RWPE1 (cell line): ENCODE results near the gene TSPAN11.
A peak's percentile ranks its signal among the peaks of the same experiment; 100 is the strongest.

Experiments used
- CTCF ChIA-PET: fragments of 350-600 bp; sonication (Branson Sonifier 250); formaldehyde crosslinking; extraction: SDS; loops from one replicate; lab custom pipeline; 2021; lab: Yijun Ruan, JAX
- POLR2A ChIA-PET: fragments of 400-600 bp; formaldehyde crosslinking; extraction: SDS; loops from one replicate; lab custom pipeline; 2020; ENCODE audit warnings: antibody characterized with exemption; ENCODE audit not compliant: low non-redundant PET; lab: Yijun Ruan, JAX
- DNase-seq: peaks from one replicate; pipeline ENCODE4 v3.0.0; 2012; ENCODE audit warnings: low spot score
- H3K27ac ChIP-seq: fragments of 450-650 bp; 2 replicates; pipeline ENCODE4 v1.5.1; 2017
- CTCF ChIP-seq: fragments of 450-650 bp; conservative IDR thresholded peaks from 2 replicates; pipeline ENCODE4 v1.5.1; 2017; ENCODE audit warnings: low read depth, mild to moderate bottlenecking

The TSPAN11 gene, protein sequence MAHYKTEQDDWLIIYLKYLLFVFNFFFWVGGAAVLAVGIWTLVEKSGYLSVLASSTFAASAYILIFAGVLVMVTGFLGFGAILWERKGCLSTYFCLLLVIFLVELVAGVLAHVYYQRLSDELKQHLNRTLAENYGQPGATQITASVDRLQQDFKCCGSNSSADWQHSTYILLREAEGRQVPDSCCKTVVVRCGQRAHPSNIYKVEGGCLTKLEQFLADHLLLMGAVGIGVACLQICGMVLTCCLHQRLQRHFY

DNA sequence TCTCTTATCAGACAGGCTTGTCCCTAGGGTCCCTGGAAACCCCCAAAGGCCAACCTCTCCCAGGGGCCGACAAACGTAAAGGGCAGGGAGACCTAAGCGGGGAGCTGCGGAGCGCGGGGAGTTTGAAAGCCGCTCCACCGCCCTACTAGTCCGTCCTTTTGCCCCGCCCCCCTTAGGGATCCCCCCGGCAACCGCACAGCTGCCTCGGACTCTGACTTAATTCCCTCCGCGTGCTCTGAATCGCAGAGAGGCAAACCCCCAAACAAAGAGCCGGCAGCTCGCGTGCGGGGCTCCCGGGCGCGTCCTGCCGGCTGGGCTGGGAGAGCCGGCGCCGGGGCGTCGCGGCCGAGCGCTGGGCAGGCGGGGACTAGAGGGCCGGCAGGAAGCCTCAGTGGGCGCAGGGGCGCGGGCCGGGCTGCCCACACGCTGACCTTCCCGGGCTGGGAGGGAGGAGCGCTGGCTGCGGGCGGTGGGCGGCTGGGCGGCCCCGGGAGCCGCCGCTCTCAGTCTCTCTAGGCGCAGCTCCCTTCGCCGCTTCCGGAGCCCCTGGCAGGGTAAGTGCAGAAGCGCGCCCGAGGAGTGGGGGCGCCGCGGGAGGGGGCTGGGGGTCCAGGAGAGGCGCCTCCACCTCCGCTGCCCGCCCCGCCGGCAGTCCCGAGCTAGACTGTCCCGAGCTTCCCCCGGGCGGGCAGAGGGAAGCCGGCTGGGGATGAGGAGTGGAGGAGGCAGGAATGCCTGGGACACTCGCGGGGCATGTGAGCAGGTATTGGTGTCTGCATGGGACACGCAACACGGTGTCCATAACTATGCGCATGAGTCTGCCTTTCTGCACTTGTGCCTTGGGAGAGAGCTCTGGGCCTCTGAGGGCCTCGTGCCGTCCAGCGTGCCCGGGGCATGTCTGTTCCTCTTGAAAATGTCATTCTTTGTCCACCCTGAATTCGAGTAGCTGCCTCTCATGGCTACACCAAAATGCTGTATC lies at the start of gene TSPAN11:
TSS of gene TSPAN11 (plus strand) at position 506 of the 979 bp plus-strand sequence. CDS start 27,244 bp downstream, outside the sequence.
- CTCF ChIA-PET = no interaction called here
- DNase-seq = peak; percentile 14
- POLR2A ChIA-PET = no interaction called here
- no peak for TF ChIP-seq CTCF
- no peak within 1 kb of the TSS for H3K27ac ChIP-seq

- ChIA-PET CTCF (interaction anchor here (0.6 kb wide), 3 partner anchors 59 to 914 kb away, joined by 3 to 10 read pairs (median 4); no protein-coding TSS in a partner anchor), POLR2A (interaction anchor here (0.7 kb wide), 1 partner anchor 10 kb away, joined by 4 read pairs; no protein-coding TSS in a partner anchor)
- no peak overlapping the region for H3K27ac ChIP-seq
- no peak for TF ChIP-seq CTCF
- DNase-seq = no peak
Observed at GRCh38 chr12:30877105-30877875, 49.3 kb upstream of the TSPAN11 start.

GRCh38 chr12:30878024-30878423 lies 48.5 kb upstream of the TSPAN11 start:
- ChIA-PET POLR2A (no interaction called here), CTCF (interaction anchor here (0.6 kb wide), 3 partner anchors 60 to 913 kb away, joined by 3 to 10 read pairs (median 4); no protein-coding TSS in a partner anchor)
- no peak overlapping the region for H3K27ac ChIP-seq
- no peak for TF ChIP-seq CTCF
- DNase-seq = no peak

DNA sequence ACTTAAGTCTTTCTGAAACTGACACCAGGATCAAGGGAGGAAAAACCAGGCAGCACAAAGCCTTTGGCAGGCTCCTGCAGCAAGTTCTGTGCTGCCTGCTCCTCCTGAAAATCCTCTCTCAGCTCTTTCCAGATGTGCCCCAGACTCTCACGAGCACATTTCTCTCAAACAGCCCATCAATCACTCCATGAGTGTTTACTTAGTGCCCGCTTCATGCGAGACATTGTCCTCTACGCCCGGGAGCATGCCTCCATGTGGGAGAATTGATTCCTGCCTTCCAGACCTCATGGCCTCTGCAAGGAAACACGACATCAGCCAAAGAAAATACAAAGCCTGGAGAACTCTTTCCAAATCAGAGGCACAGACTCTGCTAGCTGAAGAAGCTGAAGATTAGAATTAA lies 46.5 kb upstream of the TSPAN11 start:
- no peak for DNase-seq
- no peak overlapping the region for H3K27ac ChIP-seq
- CTCF ChIA-PET = no interaction called here
- TF ChIP-seq CTCF = no peak
- POLR2A ChIA-PET = no interaction called here

DNA sequence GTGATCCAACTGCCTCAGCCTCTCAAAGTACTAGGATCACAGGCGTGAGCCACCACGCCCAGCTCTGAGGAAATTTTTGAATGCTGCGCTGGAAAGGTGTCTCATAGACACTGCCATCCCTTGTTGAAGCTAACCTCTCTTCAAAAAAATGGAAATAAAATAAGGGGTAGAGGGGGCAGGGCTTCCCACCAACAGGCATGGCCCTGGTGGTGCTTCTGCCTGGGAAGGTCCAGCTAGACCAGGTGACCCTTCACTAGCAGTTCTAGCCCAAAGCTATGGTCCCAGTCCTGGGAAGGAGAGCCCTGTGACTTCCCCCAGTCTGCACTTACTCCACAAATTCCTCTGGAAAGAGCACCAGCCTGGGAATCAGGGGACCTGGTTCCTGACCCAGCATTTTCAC lies 45.7 kb upstream of the TSPAN11 start:
- ChIA-PET CTCF (no interaction called here), POLR2A (no interaction called here)
- H3K27ac ChIP-seq = no peak overlapping the region
- TF ChIP-seq CTCF = no peak
- DNase-seq = no peak

GRCh38 chr12:30882706-30883105 lies 43.8 kb upstream of the TSPAN11 start:
- no peak for DNase-seq
- ChIA-PET POLR2A (no interaction called here), CTCF (no interaction called here)
- H3K27ac ChIP-seq = no peak overlapping the region
- TF ChIP-seq CTCF = no peak
